IMR-90 (cell line): Measurements from ENCODE around the gene BAMBI. TPM values are rescaled to one million over a fixed set of nuclear protein-coding genes. Genes with fewer than 3 reads are reported as not detected.

Experiments used
- ATAC-seq: fragments of 200-7000 bp; cut with Tn5 transposase; 2 replicates; pipeline ENCODE4 v1.9.1; 2020; ENCODE audit warnings: low read depth, mild to moderate bottlenecking, moderate library complexity
- BruUV-seq: library from RNA; stranded (reverse); fragments of 400-500 nt; replicated peaks from 2 replicates; lab custom pipeline; 2021; lab: Mats Ljungman, UMichigan
- CTCF ChIA-PET: fragments of 300-600 bp; formaldehyde crosslinking; extraction: SDS; loops from one replicate; lab custom pipeline; 2021; ENCODE audit warnings: antibody characterized with exemption; lab: Yijun Ruan, JAX
- POLR2A ChIA-PET: fragments of 300-600 bp; sonication (Branson Sonifier 250); formaldehyde crosslinking; loops from one replicate; lab custom pipeline; 2022; ENCODE audit warnings: antibody characterized with exemption; ENCODE audit not compliant: unreplicated experiment; lab: Charles Lee
- DNase-seq: peaks from one replicate; pipeline ENCODE4 v3.0.0; 2013
- H2AFZ ChIP-seq: replicated peaks from 2 replicates; pipeline ENCODE3; 2013; ENCODE audit warnings: low read length, mild to moderate bottlenecking; ENCODE audit not compliant: poor library complexity
- H2AK5ac ChIP-seq: 2 replicates; pipeline ENCODE4 v1.6.1; 2013; ENCODE audit warnings: low read depth, low read length, inconsistent platforms
- H2AK9ac ChIP-seq: replicated peaks from 2 replicates; pipeline ENCODE3; 2013; ENCODE audit warnings: mild to moderate bottlenecking, low read depth, low read length, moderate library complexity; ENCODE audit not compliant: poor library complexity
- H2BK120ac ChIP-seq: 2 replicates; pipeline ENCODE4 v1.6.1; 2013; ENCODE audit warnings: low read depth, low read length, inconsistent platforms
- H2BK15ac ChIP-seq: 3 replicates; pipeline ENCODE4 v1.6.1; 2013; ENCODE audit warnings: low read depth, low read length, inconsistent platforms
- H2BK20ac ChIP-seq: 2 replicates; pipeline ENCODE4 v1.6.1; 2013; ENCODE audit warnings: low read depth, mild to moderate bottlenecking, inconsistent platforms, low read length, moderate library complexity
- H2BK5ac ChIP-seq: 2 replicates; pipeline ENCODE4 v1.6.1; 2013; ENCODE audit warnings: mild to moderate bottlenecking, low read depth, low read length, inconsistent platforms; ENCODE audit not compliant: poor library complexity, severe bottlenecking
- H3K14ac ChIP-seq: replicated peaks from 2 replicates; pipeline ENCODE4 v1.6.1; 2013; ENCODE audit warnings: low read depth, low read length, inconsistent platforms
- H3K18ac ChIP-seq: 2 replicates; pipeline ENCODE4 v1.6.1; 2013; ENCODE audit warnings: low read depth, low read length, control low read depth
- H3K23ac ChIP-seq: 2 replicates; pipeline ENCODE4 v1.6.1; 2013; ENCODE audit warnings: low read depth, low read length, inconsistent platforms
- H3K27ac ChIP-seq: 2 replicates; pipeline ENCODE4 v1.5.1; 2013; ENCODE audit warnings: mild to moderate bottlenecking, control low read depth, low read length; ENCODE audit not compliant: insufficient read depth
- H3K27me3 ChIP-seq: 2 replicates; pipeline ENCODE4 v1.6.1; 2013; ENCODE audit warnings: low read length; ENCODE audit not compliant: control insufficient read depth, insufficient read depth
- H3K36me3 ChIP-seq: 2 replicates; pipeline ENCODE4 v1.6.1; 2013; ENCODE audit warnings: low read length, mixed read lengths; ENCODE audit not compliant: control insufficient read depth, insufficient read depth
- H3K4ac ChIP-seq: 2 replicates; pipeline ENCODE4 v1.6.1; 2013; ENCODE audit warnings: low read depth, low read length, inconsistent platforms
- H3K4me1 ChIP-seq: 2 replicates; pipeline ENCODE4 v1.6.1; 2013; ENCODE audit warnings: low read length, mixed read lengths; ENCODE audit not compliant: control insufficient read depth, insufficient read depth
- H3K4me2 ChIP-seq: 2 replicates; pipeline ENCODE4 v1.6.1; 2013; ENCODE audit warnings: low read depth, mild to moderate bottlenecking, control low read depth, low read length, moderate library complexity
- H3K4me3 ChIP-seq: 2 replicates; pipeline ENCODE4 v1.5.1; 2013; ENCODE audit warnings: low read depth, mild to moderate bottlenecking, control low read depth, low read length, moderate library complexity; ENCODE audit not compliant: insufficient read depth
- H3K56ac ChIP-seq: 2 replicates; pipeline ENCODE4 v1.6.1; 2013; ENCODE audit warnings: low read length, inconsistent platforms; ENCODE audit not compliant: insufficient read depth; ENCODE audit errors: extremely low read depth
- H3K79me1 ChIP-seq, 2 experiments: 2 replicates each; pipeline ENCODE4 v1.6.1; 2013; ENCODE audit warnings: low read length in 2 of 2, inconsistent platforms in 1 of 2, low read depth in 1 of 2
- H3K9ac ChIP-seq: 2 replicates; pipeline ENCODE4 v1.6.1; 2013; ENCODE audit warnings: low read depth, low read length, control low read depth
- H3K9me1 ChIP-seq: 2 replicates; pipeline ENCODE4 v1.6.1; 2013; ENCODE audit warnings: low read length, inconsistent platforms; ENCODE audit not compliant: insufficient read depth
- H3K9me3 ChIP-seq: 2 replicates; pipeline ENCODE4 v1.6.1; 2013; ENCODE audit warnings: low read length; ENCODE audit not compliant: control insufficient read depth, insufficient read depth
- H4K20me1 ChIP-seq: 2 replicates; pipeline ENCODE4 v1.6.1; 2013; ENCODE audit warnings: low read length, inconsistent platforms; ENCODE audit not compliant: insufficient read depth
- H4K5ac ChIP-seq: 2 replicates; pipeline ENCODE4 v1.6.1; 2013; ENCODE audit warnings: mild to moderate bottlenecking, low read depth, low read length, control low read depth
- H4K8ac ChIP-seq, 2 experiments: 2 replicates each; pipeline ENCODE4 v1.6.1; 2013; ENCODE audit warnings: low read depth in 2 of 2, low read length in 2 of 2, control low read depth in 1 of 2, inconsistent platforms in 1 of 2
- H4K91ac ChIP-seq: 2 replicates; pipeline ENCODE4 v1.6.1; 2013; ENCODE audit warnings: low read depth, low read length, inconsistent platforms; ENCODE audit not compliant: insufficient read depth
- BHLHE40 ChIP-seq: fragments of 150-350 bp; IDR thresholded peaks from 2 replicates; pipeline ENCODE4 v1.6.1; 2016; ENCODE audit warnings: mild to moderate bottlenecking, low read depth, low read length
- CEBPB ChIP-seq: IDR thresholded peaks from 2 replicates; pipeline ENCODE4 v1.6.1; 2012; ENCODE audit warnings: low read depth, low read length, improper control_type of control experiment
- CHD1 ChIP-seq: IDR thresholded peaks from 2 replicates; pipeline ENCODE4 v1.6.1; 2012; ENCODE audit warnings: low read depth, low read length, improper control_type of control experiment
- CTCF ChIP-seq: conservative IDR thresholded peaks from 2 replicates; pipeline ENCODE4 v1.5.1; 2012; ENCODE audit warnings: mild to moderate bottlenecking, low read depth, low read length, improper control_type of control experiment
- FOS ChIP-seq: fragments of 150-350 bp; IDR thresholded peaks from 2 replicates; pipeline ENCODE4 v1.6.1; 2016; ENCODE audit warnings: low read depth, low read length
- MAFK ChIP-seq: IDR thresholded peaks from 2 replicates; pipeline ENCODE4 v1.6.1; 2012; ENCODE audit warnings: low read depth, low read length, improper control_type of control experiment
- MAZ ChIP-seq: IDR thresholded peaks from 2 replicates; pipeline ENCODE4 v1.6.1; 2012; ENCODE audit warnings: low read depth, mild to moderate bottlenecking, low read length, improper control_type of control experiment, moderate library complexity, borderline replicate concordance
- MXI1 ChIP-seq: IDR thresholded peaks from 2 replicates; pipeline ENCODE4 v1.6.1; 2012; ENCODE audit warnings: low read depth, mild to moderate bottlenecking, low read length, moderate library complexity, borderline replicate concordance
- NFE2L2 ChIP-seq: fragments of 150-350 bp; IDR thresholded peaks from 2 replicates; pipeline ENCODE4 v1.6.1; 2016; ENCODE audit warnings: low read depth, mild to moderate bottlenecking, low read length
- POLR2A ChIP-seq: IDR thresholded peaks from 2 replicates; pipeline ENCODE4 v1.6.1; 2012; ENCODE audit warnings: mild to moderate bottlenecking, low read depth, low read length
- RAD21 ChIP-seq: IDR thresholded peaks from 2 replicates; pipeline ENCODE4 v1.6.1; 2012; ENCODE audit warnings: low read length, improper control_type of control experiment
- RCOR1 ChIP-seq: IDR thresholded peaks from 2 replicates; pipeline ENCODE4 v1.6.1; 2012; ENCODE audit warnings: mild to moderate bottlenecking, low read length, improper control_type of control experiment; ENCODE audit not compliant: insufficient replicate concordance
- RFX5 ChIP-seq: IDR thresholded peaks from 2 replicates; pipeline ENCODE4 v1.8.0; 2012; ENCODE audit warnings: low read depth, mild to moderate bottlenecking, low read length, moderate library complexity
- SMC3 ChIP-seq: fragments of 150-350 bp; IDR thresholded peaks from 2 replicates; pipeline ENCODE4 v1.6.1; 2016; ENCODE audit warnings: low read depth, mild to moderate bottlenecking, antibody characterized with exemption, low read length, moderate library complexity
- dilution Hi-C: fragments of 300-500 bp; cut with HindIII; formaldehyde crosslinking; loops from one replicate; pipeline ENCODE4 v1.14.3; 2018; ENCODE audit warnings: low sequenced_read_pairs; ENCODE audit not compliant: unreplicated experiment
- in situ Hi-C: fragments of 300-500 bp; cut with MboI; formaldehyde crosslinking; loops from 3 replicates; pipeline ENCODE4 v1.14.3; 2019; ENCODE audit warnings: low sequenced_read_pairs, inconsistent platforms, mixed read lengths
- intact Hi-C: fragments of 100-400 bp; cut with micrococcal nuclease; formaldehyde crosslinking; loops from 2 replicates; pipeline ENCODE4 v1.10.0; 2022
- polyA plus RNA-seq, 3 experiments: library from polyadenylated mRNA; depleted of rRNA; stranded (reverse); fragments of >200 nt; gene quantifications; 2 replicates each; pipeline ENCODE4 v1.2.3, GENCODE V29; 2012; ENCODE audit warnings: low replicate concordance in 1 of 3
- total RNA-seq: library from RNA; depleted of rRNA; stranded (reverse); fragments of >200 nt; gene quantifications from 2 replicates; pipeline ENCODE4 v1.2.3, GENCODE V29; 2012
- TF ChIP-seq, protein P1 (sequence below): fragments of 150-350 bp; IDR thresholded peaks from 2 replicates; pipeline ENCODE4 v1.6.1; 2017; ENCODE audit warnings: mild to moderate bottlenecking, antibody characterized with exemption, low read length, low read depth
- TF ChIP-seq, protein P2 (sequence below): fragments of 150-350 bp; IDR thresholded peaks from 2 replicates; pipeline ENCODE4 v1.6.1; 2016; ENCODE audit warnings: low read depth, mild to moderate bottlenecking, low read length, moderate library complexity, borderline replicate concordance

The BAMBI gene
- total and polyA plus RNA-seq, 2 of the 4 experiments (the other 2 are of a cell fraction), result 14.4 to 19.4 TPM

DNA sequence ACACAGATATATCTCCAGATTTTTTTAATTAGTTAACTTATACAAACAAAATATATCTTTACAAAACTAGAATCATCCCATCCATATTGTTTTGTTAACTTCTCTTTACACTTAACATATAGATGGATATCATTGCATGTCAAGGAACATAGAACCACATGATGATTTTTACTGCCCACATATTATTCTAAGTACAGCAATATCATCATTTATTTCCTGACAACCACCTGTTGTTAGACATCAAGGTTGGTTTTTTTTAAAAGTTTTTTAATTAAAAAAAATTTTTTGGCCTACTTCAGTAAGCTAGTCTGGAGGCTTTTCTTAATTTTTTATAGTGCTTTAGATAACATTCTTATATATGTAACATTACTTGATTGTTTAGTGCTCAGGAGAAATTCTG is 38.9 kb upstream of the BAMBI start:
- no peak overlapping the region for H3K23ac ChIP-seq
- BruUV-seq, result no TSS peak
- CTCF ChIA-PET, result no interaction called here

More for the DNA sequence above, 38.9 kb upstream of the BAMBI start:
- Histone ChIP-seq H2BK5ac (no peak overlapping the region), H3K9me1 (no peaks in the 10 kb centered on the region), H2BK120ac (no peak overlapping the region), H3K27ac (no peak overlapping the region), H4K20me1 (no peaks in the 10 kb centered on the region), H3K4me2 (no peak overlapping the region), H3K27me3 (peaks cover 22% of the 10 kb centered on the region), H3K4me1 (no peaks in the 10 kb centered on the region), H4K91ac (no peak overlapping the region), H3K9ac (no peak overlapping the region), H3K14ac (no peak overlapping the region), H2AFZ (no peak overlapping the region), H3K4ac (no peak overlapping the region), H3K9me3 (no peaks in the 10 kb centered on the region), H4K5ac (no peak overlapping the region), H3K4me3 (no peak overlapping the region), H2BK15ac (no peak overlapping the region), H2BK20ac (no peak overlapping the region), H3K36me3 (no peaks in the 10 kb centered on the region), H3K18ac (no peak overlapping the region), H3K79me1 (no peaks in the 10 kb centered on the region), H4K8ac (no peak overlapping the region), H2AK9ac (no peak overlapping the region), H3K56ac (no peak overlapping the region), H2AK5ac (no peak overlapping the region)
- no peak for ATAC-seq
- no peak for TF ChIP-seq MXI1
- no peak for TF ChIP-seq RCOR1
- TF ChIP-seq, protein P1, sequence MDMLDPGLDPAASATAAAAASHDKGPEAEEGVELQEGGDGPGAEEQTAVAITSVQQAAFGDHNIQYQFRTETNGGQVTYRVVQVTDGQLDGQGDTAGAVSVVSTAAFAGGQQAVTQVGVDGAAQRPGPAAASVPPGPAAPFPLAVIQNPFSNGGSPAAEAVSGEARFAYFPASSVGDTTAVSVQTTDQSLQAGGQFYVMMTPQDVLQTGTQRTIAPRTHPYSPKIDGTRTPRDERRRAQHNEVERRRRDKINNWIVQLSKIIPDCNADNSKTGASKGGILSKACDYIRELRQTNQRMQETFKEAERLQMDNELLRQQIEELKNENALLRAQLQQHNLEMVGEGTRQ, result no peak
- TF ChIP-seq RFX5, result no peak
- no peak for TF ChIP-seq CTCF
- TF ChIP-seq, protein P2, sequence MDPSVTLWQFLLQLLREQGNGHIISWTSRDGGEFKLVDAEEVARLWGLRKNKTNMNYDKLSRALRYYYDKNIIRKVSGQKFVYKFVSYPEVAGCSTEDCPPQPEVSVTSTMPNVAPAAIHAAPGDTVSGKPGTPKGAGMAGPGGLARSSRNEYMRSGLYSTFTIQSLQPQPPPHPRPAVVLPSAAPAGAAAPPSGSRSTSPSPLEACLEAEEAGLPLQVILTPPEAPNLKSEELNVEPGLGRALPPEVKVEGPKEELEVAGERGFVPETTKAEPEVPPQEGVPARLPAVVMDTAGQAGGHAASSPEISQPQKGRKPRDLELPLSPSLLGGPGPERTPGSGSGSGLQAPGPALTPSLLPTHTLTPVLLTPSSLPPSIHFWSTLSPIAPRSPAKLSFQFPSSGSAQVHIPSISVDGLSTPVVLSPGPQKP, result no peak
- TF ChIP-seq CHD1, result no peak
- TF ChIP-seq RAD21, result no peak
- no peak for TF ChIP-seq BHLHE40
- no peak for TF ChIP-seq CEBPB
- no peak for TF ChIP-seq MAZ
- no peak for TF ChIP-seq NFE2L2
- no peak for TF ChIP-seq POLR2A
- no peak for TF ChIP-seq MAFK
- no peak for TF ChIP-seq FOS
- TF ChIP-seq SMC3, result no peak
- no peak for DNase-seq
- intact Hi-C loops (no loop called here), in situ Hi-C loops (no loop called here), dilution Hi-C loops (no loop called here)
- POLR2A ChIA-PET, result no interaction called here
